NCI-H748 (cell line): Measurements from ENCODE around the gene PRR14.
"Not testable (repeated sequence)": the region's sequence is repeated elsewhere in the genome, so short reads cannot be mapped to it uniquely, and the experiment has no call there.

Experiments used
- DNase-seq: peaks from one replicate; lab custom pipeline; 2025; ENCODE audit not compliant: unreplicated experiment; lab: John Stamatoyannopoulos, UW

The PRR14 gene

DNA sequence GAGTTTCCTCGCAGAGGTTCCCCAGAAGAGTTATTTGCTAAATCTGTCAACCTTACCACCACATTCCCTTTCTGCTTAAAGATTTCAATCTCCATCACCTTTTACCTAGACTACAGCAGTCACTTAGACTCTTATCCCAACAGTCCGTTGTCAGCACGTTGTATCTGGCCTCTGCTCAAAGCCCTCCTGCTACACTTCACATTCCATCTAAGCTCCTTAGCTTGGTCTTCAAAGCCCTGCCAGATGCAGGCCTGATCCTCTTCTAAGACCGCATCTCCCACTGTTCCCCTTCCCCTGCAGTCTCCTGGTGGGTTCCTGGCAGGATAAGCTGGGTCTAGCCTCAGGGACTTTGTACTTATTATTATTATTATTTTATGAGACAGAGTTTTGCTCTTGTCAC, 37.9 kb downstream of the PRR14 start:
- DNase-seq: no peak

DNA sequence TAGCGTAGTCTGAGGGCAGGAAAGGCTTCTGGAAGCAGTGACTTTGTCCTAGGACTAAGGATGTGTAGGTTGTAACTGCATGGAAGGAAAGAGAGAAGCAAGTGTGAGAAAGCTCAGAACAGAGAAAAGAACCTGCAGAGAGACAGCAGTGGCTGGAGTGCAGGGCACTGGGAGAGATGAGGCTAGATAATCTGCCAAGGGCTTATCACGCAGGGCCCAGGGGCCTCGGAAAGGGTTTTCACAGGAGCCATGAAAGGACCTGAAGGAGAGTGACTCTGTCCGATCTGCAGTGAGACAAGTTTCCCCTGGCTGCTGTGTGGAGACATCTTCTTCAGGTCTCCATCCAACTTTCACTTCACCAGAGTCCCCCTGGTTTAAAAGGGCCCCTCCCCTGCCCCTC, 41.1 kb downstream of the PRR14 start:
- DNase-seq: no peak

- no peak for DNase-seq
These were observed 41.8 kb downstream of the PRR14 start for GRCh38 chr16:30692396-30693064.

DNA sequence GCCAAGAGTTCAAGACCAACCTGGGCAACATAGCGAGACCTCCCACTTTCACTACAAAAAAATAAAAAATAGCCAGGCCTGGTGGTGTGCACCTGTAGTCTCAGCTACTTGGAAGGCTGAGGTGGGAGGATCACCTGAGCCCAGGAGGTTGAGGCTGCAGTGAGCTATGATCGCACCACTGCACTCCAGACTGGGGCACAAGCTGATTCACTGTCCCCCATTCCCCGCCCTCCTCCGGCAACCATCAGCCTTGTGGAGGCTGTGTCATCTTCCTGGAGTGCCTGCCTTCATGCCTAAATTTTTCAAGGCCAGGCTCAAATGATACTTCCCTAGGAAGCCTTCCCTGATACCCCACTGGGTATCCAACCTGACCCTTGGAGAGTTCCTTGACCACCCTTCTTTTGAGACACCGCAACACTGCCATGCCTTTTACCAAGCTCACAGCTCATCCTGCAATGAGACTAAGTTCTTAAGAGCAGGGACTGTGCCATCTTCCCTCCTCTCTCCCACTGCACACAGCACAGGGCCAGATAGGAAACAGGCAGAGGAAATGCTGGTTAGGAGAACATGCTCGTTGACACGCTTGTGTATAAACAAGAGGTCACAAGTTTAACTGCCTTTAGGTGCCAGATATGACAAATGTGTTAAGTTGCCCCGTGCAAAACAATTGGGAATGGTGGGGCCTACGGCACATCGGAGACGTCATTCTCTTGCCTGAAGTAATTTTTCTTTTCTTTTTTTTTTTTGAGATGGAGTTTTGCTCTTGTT, 44.4 kb downstream of the PRR14 start:
- DNase-seq: no peak

GRCh38 chr16:30696646-30697045, 45.9 kb downstream of the PRR14 start:
- DNase-seq: not testable (repeated sequence)

GRCh38 chr16:30697264-30698138, 46.7 kb downstream of the PRR14 start:
- peak; percentile 95 for DNase-seq

DNA sequence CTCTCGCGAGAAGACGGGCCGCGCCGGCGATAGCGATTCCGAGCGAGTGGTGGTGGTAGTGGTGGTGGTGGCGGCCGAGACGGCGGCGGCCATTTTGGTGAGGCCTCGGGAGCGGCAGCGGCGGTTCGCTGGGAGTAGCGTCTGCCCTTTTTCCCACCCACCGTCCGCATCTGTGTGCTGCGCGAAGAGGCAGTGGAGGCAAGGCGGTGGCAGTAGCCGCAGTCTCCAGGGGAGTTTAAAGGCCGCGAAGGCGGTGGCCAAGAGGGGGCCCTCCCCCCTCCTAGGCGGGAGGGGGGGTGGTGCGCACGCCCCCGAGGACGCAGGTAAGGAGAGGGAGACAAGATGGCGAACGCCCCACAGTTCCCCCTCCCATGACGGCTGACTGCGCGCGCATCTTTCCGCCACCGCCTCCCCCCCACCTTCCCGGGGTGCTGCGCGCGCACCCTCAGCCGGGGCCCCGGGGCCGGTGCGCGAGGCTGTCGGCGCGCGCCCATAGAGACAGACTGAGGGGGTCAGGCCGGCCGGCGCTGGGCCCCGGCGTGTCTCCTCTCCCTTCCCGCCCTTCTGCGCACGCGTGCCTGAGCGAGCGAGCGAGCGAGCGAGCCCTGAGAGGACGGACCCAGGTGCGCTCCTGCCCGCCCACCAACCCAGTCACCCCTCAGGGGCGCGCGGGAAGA, 47.5 kb downstream of the PRR14 start:
- DNase-seq: peak; percentile 86

GRCh38 chr16:30698816-30699614, 48.3 kb downstream of the PRR14 start, which contains the start of gene SRCAP:
SRCAP (plus strand) TSS chr16:30699171; CDS start chr16:30700825, 1,654 bp downstream.
- peak; percentile 80 for DNase-seq

GRCh38 chr16:30699615-30700099, 48.9 kb downstream of the PRR14 start:
- DNase-seq: no peak

- DNase-seq: no peak
These were observed 49.7 kb downstream of the PRR14 start for GRCh38 chr16:30700491-30700890.

GRCh38 chr16:30700971-30701370, 50.2 kb downstream of the PRR14 start:
- DNase-seq: no peak

DNA sequence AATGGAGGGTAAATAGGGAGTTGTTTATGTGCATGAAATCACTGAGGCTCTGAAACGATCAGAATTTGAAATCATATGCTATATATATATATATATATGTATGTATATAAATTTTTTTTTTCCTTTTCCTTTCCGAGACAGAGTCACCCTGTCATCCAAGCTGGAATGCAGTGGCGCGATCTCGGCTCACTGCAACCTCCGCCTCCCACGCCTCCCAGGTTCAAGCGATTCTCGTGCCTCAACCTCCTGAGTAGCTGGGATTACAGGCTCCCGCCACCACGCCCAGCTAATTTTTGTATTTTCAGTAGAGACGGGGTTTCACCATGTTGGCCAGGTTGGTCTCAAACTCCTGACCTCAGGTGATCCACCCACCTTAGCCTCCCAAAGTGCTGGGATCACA, 52.3 kb downstream of the PRR14 start:
- DNase-seq: not testable (repeated sequence)

GRCh38 chr16:30703971-30704370, 53.2 kb downstream of the PRR14 start:
- DNase-seq: no peak
